ENCODE results near the gene DCDC2.
A peak's percentile ranks its signal among the peaks of the same experiment; 100 is the strongest.
"Not testable (repeated sequence)": the region's sequence is repeated elsewhere in the genome, so short reads cannot be mapped to it uniquely, and the experiment has no call there.

The DCDC2 gene

DNA sequence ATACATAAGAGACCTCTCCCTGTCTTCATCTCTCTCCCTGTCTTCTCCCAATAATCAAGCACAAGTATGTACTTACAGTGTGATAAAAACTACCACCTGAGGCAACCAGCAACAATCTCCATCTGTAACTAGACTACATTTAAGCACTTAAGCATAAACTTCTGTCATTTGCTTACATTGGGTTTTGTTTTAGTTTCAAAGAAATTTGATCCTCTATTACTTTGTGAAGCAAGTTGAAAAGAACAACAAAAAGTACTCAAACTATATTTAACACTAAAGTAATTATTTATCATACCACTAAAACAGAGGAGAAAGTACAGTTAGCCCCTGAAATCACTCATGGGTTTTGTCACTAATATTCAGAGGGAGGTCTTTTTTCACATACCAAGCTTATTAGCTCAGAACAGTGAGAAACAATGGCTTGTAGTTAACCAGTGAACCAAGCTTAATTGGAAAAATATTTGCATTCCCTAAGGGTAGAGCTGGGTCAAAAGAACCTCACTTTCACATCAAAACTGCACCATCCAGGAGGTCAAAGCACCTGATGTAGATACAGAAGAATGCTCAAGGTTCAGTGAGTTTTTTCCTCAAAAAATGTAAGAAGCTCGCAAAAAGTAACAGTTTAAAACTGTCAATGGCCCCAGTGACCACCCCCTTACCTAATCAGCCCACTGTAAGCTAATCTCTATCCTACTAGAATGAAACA, 34.1 kb downstream of the DCDC2 start:
- no peak for DNase-seq

DNA sequence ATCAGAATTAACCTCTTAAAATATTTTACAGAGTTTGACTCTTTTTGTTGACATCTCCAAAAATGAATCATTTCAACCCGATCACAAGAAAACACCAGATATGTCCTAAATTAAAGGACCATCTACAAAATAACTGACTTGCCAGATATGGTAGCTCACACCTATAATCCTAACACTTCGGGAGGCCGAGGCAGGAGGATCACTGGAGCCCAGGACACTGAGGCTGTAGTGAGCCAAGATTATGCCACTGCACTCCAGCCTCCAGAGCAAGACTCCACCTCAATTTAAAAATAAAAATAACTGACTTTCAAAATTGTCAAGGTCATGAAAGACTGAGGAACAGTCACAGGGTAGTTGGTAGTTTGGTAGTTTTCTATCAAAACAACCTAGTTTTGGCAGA, 34.9 kb downstream of the DCDC2 start:
- no peak for DNase-seq

DNA sequence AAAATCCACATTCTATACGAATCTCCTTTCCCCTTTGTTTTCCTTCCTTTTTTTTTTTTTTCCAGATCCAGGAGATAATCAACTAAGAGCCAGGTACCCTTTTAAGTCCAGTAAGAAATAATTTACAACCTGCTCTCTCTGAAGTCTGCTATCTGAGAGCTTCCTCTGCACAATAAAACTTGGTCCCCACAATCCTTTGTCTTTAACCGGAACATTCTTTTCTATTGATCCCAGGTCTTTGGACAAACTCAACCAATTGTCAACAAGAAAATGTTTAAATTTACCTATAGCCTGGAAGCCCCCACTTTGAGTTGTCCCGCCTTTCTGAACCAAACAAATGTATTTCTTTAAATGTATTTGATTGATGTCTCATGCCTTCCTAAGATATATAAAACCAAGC, 35.4 kb downstream of the DCDC2 start:
- DNase-seq = not testable (repeated sequence)

DNA sequence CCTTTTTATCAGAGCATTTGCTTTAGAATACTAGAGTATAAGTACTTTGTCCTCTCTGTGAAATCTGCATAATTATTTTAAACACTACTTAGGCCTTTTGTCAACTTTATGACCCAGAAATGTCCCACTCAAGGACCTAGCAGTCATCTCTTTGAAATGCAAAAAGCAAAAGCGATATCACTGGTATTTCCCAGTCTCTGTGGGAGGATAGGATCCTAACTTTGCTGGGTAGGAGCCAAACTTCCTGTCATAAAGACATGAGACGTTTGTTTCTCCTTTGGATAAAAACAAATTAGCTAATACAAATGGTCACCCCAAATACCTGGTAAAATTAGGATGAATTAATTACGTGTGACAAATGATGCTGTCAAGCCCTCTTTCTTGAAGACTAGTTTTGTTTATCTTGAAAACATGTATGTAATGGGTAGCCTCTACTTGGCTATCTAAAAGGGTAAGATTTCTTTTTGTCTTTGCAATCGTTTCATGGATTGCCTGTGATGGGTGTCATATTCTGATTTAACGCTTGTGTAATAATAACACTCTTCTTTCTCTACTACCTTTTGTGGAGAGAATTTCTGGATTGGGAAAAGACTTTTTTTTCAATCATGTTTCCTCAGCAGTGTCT, 36.2 kb downstream of the DCDC2 start:
- no peak for DNase-seq

- no peak for DNase-seq
These were observed 44.4 kb downstream of the DCDC2 start for GRCh38 chr6:24313251-24314141.

- not testable (repeated sequence) for DNase-seq
These were observed 46.1 kb downstream of the DCDC2 start for GRCh38 chr6:24311775-24312174.

DNA sequence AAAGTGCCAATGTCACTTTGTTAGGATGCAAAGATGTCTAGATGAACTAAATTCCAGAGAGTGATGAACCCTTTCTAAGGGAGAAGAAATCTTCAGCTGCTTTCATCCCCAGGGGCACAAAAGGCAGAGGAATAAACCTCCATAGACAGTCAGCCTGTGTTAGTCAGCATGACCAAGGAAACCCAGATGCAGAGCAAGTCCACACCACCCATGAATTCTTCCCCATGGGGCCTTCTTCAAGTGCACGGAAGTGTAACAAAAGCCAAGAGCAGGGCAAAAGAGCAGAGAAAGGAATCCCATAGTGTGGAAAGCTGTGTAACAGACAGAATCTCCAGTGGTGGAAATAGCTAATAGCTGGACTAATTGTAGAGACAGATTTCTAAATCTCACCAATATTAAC, 50.0 kb downstream of the DCDC2 start:
- DNase-seq = no peak

DNA sequence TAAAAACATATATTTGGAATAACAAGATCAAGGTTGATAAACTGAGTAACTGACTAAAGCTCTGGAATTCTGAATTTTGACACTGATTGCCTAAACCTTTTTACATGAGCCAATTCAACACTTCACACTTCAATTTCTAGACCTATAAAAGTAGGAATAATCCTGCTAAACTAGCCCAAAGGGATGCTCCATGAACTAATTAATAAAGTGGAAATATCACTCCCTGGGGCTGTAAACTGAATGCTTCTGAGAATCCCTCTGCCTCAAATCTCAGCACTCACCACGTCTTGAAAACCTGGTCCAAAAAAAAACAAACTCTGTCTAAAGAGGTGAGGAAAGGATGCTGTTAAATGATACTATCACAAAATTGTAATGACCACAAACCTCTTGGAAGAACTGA, 50.9 kb downstream of the DCDC2 start:
- DNase-seq = no peak

DNA sequence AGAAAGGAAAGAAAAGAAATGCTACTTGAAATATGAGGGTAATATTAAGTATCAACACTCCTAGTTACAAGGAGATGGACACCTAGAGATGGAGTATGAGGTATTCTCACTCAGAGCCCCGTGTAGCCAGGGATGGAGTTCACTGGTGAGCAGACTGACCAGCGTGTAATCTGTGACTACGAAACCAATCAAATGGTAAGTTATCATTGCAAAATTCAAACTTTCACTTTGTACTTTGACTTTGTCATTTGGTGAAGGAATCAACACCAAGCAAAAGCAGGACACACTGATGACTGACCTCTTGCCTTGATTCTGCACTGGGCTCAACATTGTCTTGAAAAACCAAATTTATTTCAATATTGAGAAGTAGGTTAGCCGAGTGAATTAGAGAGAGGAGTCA, 51.8 kb downstream of the DCDC2 start:
- DNase-seq = no peak

GRCh38 chr6:24296944-24297343, 60.9 kb downstream of the DCDC2 start:
- DNase-seq = no peak

DNA sequence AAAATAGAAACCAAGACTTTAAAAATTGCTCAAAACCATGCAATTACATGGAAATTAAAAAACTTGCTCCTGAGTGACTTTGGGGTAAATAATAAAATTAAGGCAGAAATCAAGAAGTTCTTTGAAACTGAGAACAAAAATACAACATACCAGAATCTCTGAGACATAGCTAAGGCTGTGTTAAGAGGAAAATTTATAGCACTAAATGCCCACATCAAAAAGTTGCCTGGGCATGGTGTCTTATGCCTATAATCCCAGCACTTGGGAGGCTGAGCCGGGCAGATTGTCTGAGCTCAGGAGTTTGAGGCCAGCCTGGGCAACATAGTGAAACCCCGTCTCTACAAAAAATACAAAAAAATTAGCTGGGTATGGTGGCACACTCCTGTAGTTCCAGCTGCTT, 64.0 kb downstream of the DCDC2 start:
- DNase-seq = not testable (repeated sequence)

GRCh38 chr6:24287239-24287638, 70.6 kb downstream of the DCDC2 start:
- no peak for DNase-seq

GRCh38 chr6:24284006-24284405, 73.9 kb downstream of the DCDC2 start:
- DNase-seq = no peak

DNA sequence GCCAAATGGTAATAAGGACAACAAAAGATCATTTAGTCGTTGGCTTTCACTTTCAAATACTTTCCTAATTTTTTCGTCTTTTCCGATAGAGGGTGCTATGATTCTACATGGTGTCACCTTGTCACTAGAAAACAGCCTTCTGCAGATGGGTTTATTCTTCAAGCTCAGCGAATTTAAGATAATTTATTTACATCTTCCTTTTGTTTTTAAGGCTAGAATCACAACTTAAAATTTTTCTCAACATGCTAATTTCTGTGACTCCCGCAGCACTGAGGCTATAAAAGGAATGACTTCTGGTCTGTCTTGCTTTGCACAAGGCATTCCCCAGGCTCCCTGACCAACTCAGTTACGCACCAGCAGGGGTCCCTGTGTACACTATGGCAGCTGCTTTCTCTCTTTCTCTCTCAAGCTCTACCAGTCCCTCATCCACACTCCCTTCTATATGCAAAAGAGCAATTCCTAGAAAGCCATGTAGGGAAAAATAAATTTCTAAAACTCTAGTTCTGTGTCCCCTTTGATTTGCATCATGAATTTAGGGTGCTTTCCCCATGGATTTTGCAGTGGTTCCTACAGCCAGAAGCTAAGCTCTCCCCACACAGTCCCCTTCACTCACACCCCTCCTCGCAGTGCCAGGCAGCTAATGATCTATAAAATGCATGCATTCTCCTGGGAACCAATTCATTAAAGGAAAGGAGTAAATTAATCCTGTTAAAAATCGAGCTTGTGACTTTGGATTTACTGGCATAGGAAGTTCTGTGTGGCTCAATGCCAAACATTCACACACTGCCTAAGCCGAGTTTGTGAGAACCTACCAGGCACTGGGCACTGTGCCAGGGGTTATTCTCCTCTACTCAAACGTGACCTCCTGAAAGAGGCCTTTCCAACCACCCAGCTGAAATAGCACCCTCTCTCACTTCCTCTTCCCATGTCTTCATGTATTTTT, 74.5 kb downstream of the DCDC2 start:
- peak; percentile 36 for DNase-seq

DNA sequence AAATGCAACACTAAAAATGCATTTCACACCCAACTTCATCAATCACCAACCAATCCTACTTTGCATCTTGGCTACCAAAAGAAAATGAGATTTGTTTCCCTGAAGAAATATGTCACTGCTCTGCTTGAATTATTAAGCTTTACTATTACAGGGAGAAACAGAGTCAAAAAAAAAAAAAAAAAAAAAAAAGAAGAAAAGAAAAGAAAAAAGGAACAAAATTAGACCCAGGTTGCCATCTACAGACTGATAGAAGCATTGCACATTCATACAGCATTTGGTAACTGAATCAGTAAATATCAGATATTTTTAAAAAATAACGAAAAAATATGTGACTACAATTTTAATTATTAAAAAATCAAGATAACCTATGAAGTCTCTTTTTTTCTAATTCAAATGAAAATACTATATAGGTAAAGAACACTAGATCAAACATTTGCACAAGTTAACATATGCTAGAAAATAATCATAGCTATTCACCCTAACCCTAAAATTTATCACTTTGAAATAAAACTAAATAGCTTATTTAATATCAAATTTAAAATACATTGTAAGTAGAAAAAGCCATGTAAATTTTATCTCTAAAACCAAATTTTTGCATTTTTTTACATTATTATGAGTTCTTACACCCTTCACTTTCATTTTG, 83.3 kb downstream of the DCDC2 start:
- no peak for DNase-seq

DNA sequence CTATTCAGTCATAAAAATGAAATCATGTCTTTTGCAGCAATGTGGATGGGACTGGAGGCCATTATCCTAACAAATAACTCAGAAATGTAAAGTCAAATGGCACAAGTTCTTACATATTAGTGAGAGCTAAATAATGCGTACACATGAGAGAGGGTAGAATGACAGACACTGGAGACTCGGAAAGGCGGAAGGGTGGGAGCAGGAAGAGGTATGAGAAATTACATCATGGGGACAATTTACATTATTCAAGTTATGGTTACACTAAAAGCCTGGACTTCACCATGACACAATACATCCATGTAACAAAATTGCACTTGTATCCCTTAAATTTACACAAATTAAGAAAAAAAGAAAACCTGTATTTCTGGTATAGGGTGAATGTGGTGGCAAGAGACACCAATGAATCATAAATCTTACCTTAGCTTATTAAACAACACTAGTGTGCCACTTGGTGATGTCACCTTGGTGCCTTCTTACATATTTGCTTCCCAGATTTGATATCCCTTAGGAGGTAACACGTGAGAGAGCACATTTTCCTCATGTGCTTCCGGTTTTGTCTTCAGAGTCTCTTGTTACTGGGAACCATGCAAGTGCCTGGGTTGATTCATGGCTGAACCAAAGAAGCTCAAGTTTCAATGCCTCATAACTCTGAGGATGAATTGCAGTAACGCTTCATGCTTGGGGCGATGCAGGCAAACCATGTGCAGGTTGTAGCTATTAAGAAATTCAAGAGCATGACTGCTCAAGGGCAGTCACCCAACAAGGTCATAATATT, 84.6 kb downstream of the DCDC2 start:
- no peak for DNase-seq

- DNase-seq = no peak
These were observed 85.3 kb downstream of the DCDC2 start for GRCh38 chr6:24272553-24272952.

DNA sequence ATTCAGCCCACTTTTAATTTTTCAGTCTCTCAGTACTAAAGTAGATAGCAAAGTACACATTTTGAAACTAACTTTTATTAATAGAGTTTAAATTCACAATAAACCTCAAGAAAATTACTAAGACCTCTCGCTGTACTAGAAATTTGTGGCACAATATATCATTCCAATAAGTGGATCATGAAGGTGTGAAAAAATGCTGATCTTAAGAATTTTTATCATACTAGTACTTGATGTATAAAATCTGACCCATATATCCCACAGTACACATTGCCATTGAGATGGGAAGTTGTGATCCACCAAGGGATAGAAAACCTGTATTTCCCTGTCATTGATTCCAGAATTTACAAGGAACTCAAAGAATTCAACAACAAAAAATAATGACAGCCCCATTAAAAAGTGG, 85.7 kb downstream of the DCDC2 start:
- no peak for DNase-seq

DNA sequence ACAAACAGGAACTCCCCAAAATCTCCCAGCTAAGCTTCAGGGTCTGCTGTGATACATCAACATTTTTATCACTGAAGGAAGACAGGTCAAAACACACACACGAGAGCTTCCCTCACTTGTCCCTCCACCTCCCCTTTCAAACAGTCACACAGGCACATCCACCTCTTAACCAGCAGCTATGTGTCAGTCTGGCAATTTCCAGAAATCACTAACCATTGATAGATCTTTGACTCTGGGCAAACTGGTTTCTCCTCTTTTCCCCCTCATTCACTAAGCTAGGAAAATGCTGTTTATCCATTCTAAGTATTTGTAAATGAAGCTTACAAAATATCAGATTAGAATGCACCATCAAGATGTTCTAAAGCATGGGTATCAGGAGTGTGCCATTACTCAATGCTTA, 87.8 kb downstream of the DCDC2 start:
- no peak for DNase-seq

- not testable (repeated sequence) for DNase-seq
These were observed 99.6 kb downstream of the DCDC2 start for GRCh38 chr6:24258214-24258613.

DNA sequence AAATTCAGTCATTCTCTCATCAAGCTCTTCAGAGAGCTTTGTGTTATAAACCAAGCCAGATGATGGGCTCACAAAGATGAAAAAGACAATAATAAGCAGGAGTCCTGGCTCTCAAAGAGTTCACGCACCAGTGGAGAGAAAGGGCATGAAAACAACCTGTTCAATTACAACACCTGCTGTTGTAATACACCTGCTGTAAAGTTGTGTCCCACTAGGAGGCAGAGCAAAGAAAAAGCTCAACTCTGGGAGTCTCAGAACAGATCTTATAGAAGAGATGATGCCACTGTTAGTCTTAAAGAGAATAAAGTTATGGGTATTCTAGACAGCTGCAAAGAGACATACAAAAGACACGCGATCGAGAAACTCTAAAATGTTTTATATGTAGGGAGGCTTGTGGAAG, 100.6 kb downstream of the DCDC2 start:
- DNase-seq = no peak

Data from CD4-positive, alpha-beta T cell treated with Interferon gamma for 1 hour (primary cell).